MM.1S (cell line): ENCODE data around the gene IGF2.

Source experiments
- DNase-seq: peaks from one replicate; pipeline ENCODE4 v3.0.0-alpha.2; 2015
- H2AFZ ChIP-seq: fragments of 300-600 bp; sonication (generic); 2 replicates; pipeline ENCODE4 v1.6.0; 2016; ENCODE audit warnings: antibody characterized with exemption, low read length
- H3F3A ChIP-seq: fragments of 300-600 bp; sonication (generic); 2 replicates; pipeline ENCODE4 v1.6.1; 2016; ENCODE audit warnings: mild to moderate bottlenecking, antibody characterized with exemption, low read length, moderate library complexity, mixed read lengths; ENCODE audit not compliant: insufficient read depth
- H3K27ac ChIP-seq: fragments of 300-600 bp; sonication (generic); 2 replicates; pipeline ENCODE4 v1.5.1; 2016; ENCODE audit warnings: mild to moderate bottlenecking, low read length
- H3K27me3 ChIP-seq: fragments of 300-600 bp; sonication (generic); replicated peaks from 2 replicates; pipeline ENCODE4 v1.6.0; 2016; ENCODE audit warnings: low read length; ENCODE audit not compliant: insufficient read depth
- H3K36me3 ChIP-seq: fragments of 300-600 bp; sonication (generic); replicated peaks from 2 replicates; pipeline ENCODE4 v1.6.1; 2016; ENCODE audit warnings: mild to moderate bottlenecking, low read length, mixed read lengths; ENCODE audit not compliant: insufficient read depth
- H3K4me1 ChIP-seq: fragments of 300-600 bp; sonication (generic); 2 replicates; pipeline ENCODE4 v1.6.1; 2016; ENCODE audit warnings: low read length, mixed read lengths
- H3K4me2 ChIP-seq: fragments of 300-600 bp; sonication (generic); 2 replicates; pipeline ENCODE4 v1.6.0; 2016; ENCODE audit warnings: low read depth, low read length
- H3K4me3 ChIP-seq: fragments of 300-600 bp; sonication (generic); 2 replicates; pipeline ENCODE4 v1.5.1; 2016; ENCODE audit warnings: low read length, mixed read lengths
- H3K79me2 ChIP-seq: fragments of 300-600 bp; sonication (generic); 2 replicates; pipeline ENCODE4 v1.6.1; 2016; ENCODE audit warnings: mixed run types, low read length, mixed read lengths
- H3K9ac ChIP-seq: fragments of 300-600 bp; sonication (generic); 2 replicates; pipeline ENCODE4 v1.6.1; 2016; ENCODE audit warnings: low read length, mixed read lengths
- H3K9me2 ChIP-seq: fragments of 300-600 bp; sonication (generic); replicated peaks from 2 replicates; pipeline ENCODE4 v1.6.1; 2016; ENCODE audit warnings: mild to moderate bottlenecking, low read length, mixed read lengths; ENCODE audit not compliant: insufficient read depth
- H3K9me3 ChIP-seq: fragments of 300-600 bp; sonication (generic); replicated peaks from 2 replicates; pipeline ENCODE4 v1.6.1; 2016; ENCODE audit warnings: mild to moderate bottlenecking, low read length, mixed read lengths; ENCODE audit not compliant: insufficient read depth
- H4K20me1 ChIP-seq: fragments of 300-600 bp; sonication (generic); 2 replicates; pipeline ENCODE4 v1.6.1; 2016; ENCODE audit warnings: mild to moderate bottlenecking, low read length, moderate library complexity, mixed read lengths; ENCODE audit not compliant: insufficient read depth
- CTCF ChIP-seq: fragments of 300-600 bp; sonication (generic); IDR thresholded peaks from 2 replicates; pipeline ENCODE4 v1.5.1; 2016; ENCODE audit warnings: antibody characterized with exemption, low read length, mixed read lengths
- EZH2 ChIP-seq: fragments of 300-600 bp; sonication (generic); optimal IDR thresholded peaks from 2 replicates; pipeline ENCODE3; 2017; ENCODE audit warnings: low read depth, mild to moderate bottlenecking, antibody characterized with exemption, low read length, mixed read lengths
- EZH2phosphoT487 ChIP-seq: fragments of 300-600 bp; sonication (generic); IDR thresholded peaks from 2 replicates; pipeline ENCODE4 v1.6.1; 2018; ENCODE audit warnings: antibody characterized with exemption, low read length

Gene IGF2

DNA sequence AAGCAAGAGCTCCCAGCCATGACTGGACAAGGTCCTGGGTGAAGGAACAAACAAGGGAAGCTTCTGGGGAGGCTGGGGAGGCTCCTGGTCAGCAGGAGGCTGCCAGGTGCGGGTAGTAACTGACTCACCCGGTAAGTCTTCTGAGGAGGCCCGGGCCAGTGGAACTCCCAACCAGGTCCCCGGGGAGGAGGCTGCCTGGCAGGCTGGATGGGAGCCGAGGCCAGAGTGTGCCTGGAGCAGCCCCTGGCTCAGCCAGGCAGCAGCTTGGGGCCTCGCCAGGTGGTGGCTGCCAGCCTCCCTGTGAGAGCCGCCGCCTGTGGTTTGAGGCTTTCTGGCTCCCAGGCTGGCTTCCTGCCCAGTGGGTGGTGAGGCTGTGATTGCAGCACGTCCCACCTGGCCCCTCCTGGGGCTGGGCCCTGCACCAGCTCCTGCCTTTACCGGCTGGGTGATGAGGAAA, 46.2 kb downstream of the IGF2 start:
- H3K9me3 ChIP-seq, result no peaks in the 10 kb centered on the region
- H3K9me2 ChIP-seq, result no peaks in the 10 kb centered on the region
- H3K4me3 ChIP-seq, result no peak overlapping the region
- H3K27ac ChIP-seq, result no peak overlapping the region
- no peaks in the 10 kb centered on the region for H3K79me2 ChIP-seq
- H3K4me2 ChIP-seq, result no peak overlapping the region
- H3F3A ChIP-seq, result no peaks in the 10 kb centered on the region
- no peaks in the 10 kb centered on the region for H4K20me1 ChIP-seq
- TF ChIP-seq EZH2 (no peak), EZH2phosphoT487 (no peak), CTCF (no peak)
- no peaks in the 10 kb centered on the region for H3K36me3 ChIP-seq
- H2AFZ ChIP-seq, result no peak overlapping the region
- peaks cover 97% of the 10 kb centered on the region for H3K27me3 ChIP-seq
- H3K4me1 ChIP-seq, result no peaks in the 10 kb centered on the region
- no peak overlapping the region for H3K9ac ChIP-seq
- peak; percentile 45 for DNase-seq

DNA sequence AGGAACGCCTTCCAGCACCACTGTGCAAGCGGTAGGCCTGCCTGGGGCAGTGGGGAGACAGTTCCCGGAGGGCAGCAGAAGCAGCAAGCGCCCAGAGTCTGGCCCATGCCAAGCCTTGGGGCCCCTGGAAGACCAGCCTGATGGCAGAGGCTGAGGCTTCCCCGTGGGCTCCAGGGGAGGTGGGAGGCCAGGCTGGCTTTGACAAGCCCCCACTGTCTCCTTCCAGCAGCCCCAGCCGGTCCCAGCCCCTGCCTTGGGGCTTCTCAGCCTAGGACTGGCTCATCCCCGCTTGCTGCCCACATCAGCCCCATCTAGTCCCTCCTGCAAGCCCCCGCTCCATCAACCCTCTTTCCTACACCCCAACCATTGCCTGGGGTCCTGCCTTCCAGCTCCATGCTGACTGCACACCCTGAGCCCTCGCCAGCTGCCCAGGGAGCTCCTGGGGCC, 46.7 kb downstream of the IGF2 start:
- Histone ChIP-seq H3K9me2 (no peaks in the 10 kb centered on the region), H3K4me2 (no peak overlapping the region), H4K20me1 (no peaks in the 10 kb centered on the region), H3K27ac (no peak overlapping the region), H3K4me1 (no peaks in the 10 kb centered on the region), H3K36me3 (no peaks in the 10 kb centered on the region), H3K9me3 (no peaks in the 10 kb centered on the region), H3K79me2 (no peaks in the 10 kb centered on the region), H3K9ac (no peak overlapping the region), H3K27me3 (peaks cover 95% of the 10 kb centered on the region), H2AFZ (no peak overlapping the region), H3F3A (no peaks in the 10 kb centered on the region), H3K4me3 (no peak overlapping the region)
- no peak for TF ChIP-seq EZH2phosphoT487
- TF ChIP-seq EZH2, result no peak
- TF ChIP-seq CTCF, result no peak
- DNase-seq, result no peak

DNA sequence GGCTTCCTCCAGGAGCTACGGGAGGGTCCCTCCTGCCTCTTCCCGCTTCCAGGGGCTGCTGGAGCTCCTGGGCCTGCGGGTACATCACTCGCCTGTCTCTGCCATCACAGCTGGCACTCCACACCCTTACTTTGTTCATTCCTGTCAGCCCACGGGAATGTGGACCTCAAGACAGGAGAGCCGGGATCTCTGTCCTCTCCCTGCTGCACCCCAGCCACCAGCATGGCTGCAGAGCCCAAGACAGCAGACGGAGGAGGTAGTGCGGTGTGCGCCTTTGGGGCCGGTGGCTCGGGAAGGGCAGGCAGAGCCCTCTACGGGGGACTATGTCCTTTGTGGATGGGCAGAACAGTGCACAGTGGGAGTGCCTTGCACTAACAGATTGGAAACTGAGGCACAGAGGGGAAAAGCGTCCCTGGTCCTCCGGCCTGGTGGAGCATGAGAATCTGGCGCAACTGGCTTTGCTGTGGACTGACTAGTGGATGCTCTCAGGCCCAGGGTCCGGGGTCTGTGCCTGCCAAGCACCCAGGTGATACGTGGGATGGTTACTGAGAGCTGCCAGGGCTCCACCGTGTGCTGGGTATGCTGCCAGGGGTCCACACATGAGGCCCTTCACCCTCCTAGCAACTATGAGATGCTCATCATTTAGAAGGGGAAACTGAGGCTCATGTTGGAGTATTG, 47.3 kb downstream of the IGF2 start:
- Histone ChIP-seq H3K9me2 (no peaks in the 10 kb centered on the region), H3K4me2 (no peak overlapping the region), H3K36me3 (no peaks in the 10 kb centered on the region), H2AFZ (no peak overlapping the region), H3K27me3 (peaks cover 95% of the 10 kb centered on the region), H3K9me3 (no peaks in the 10 kb centered on the region), H4K20me1 (no peaks in the 10 kb centered on the region), H3K4me3 (no peak overlapping the region), H3K27ac (no peak overlapping the region), H3K9ac (no peak overlapping the region), H3K79me2 (no peaks in the 10 kb centered on the region), H3F3A (no peaks in the 10 kb centered on the region), H3K4me1 (no peaks in the 10 kb centered on the region)
- DNase-seq, result no peak
- TF ChIP-seq EZH2phosphoT487, result no peak
- no peak for TF ChIP-seq EZH2
- no peak for TF ChIP-seq CTCF
